GM18505 (cell line): ENCODE measurements around the gene OR51G2.
"Not testable (repeated sequence)": the region's sequence is repeated elsewhere in the genome, so short reads cannot be mapped to it uniquely, and the experiment has no call there.

ENCODE experiments used
- ATAC-seq: cut with Tn5 transposase; IDR thresholded peaks from one replicate; pipeline ENCODE4 v1.9.1; 2021; ENCODE audit not compliant: unreplicated experiment
- POLR2A ChIP-seq: IDR thresholded peaks from 4 replicates; pipeline ENCODE4 v1.6.1; 2011; ENCODE audit warnings: borderline replicate concordance; ENCODE audit not compliant: insufficient read depth, insufficient read length; ENCODE audit errors: extremely low read depth

Gene OR51G2, protein sequence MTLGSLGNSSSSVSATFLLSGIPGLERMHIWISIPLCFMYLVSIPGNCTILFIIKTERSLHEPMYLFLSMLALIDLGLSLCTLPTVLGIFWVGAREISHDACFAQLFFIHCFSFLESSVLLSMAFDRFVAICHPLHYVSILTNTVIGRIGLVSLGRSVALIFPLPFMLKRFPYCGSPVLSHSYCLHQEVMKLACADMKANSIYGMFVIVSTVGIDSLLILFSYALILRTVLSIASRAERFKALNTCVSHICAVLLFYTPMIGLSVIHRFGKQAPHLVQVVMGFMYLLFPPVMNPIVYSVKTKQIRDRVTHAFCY

DNA sequence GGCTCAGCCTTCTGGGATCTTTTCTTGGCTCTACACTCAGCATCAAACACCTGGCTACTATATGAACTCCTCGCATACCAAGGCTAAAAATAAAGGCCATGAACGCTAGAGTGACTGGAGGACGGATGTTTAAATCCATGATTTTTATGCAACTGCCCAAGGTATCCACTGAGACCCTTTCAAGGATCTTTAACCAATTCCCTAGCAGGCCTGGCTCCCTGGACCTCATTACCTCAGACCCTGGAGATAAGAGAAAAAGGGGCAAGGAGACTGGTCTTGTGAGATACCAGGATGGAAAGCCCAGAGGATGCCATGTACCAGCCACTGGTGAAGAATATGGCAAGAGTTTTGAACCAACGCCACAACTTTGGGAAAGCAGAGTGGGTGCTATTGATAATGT is at the start of gene OR51G2:
TSS of gene OR51G2 (minus strand) at position 101 of the 400 bp plus-strand sequence. CDS start 3,687 bp downstream, outside the sequence.
- no peak for ATAC-seq
- TF ChIP-seq POLR2A: no peak

DNA sequence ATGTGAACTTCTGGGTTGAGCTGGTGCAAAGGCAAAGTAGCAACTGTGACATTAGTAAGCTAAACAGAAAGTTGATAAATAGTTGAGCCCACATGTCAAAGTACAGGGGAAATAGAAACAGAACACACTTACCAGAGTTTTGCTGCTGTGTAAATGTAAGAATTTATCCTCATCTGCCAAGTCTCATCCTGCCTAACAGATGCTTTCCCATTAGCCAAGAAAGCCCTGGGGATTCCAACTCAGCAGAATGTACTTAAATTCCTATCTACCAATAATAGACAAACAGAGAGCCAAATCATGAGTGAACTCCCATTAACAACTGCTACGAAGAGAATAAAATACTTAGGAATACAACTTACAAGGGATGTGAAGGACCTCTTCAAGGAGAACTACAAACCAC is 43.7 kb upstream of the OR51G2 start:
- ATAC-seq: no peak

GRCh38 chr11:4960877-4961276 is 41.7 kb upstream of the OR51G2 start:
- no peak for TF ChIP-seq POLR2A
- ATAC-seq: no peak

More for the DNA sequence above, 43.7 kb upstream of the OR51G2 start:
- no peak for TF ChIP-seq POLR2A

DNA sequence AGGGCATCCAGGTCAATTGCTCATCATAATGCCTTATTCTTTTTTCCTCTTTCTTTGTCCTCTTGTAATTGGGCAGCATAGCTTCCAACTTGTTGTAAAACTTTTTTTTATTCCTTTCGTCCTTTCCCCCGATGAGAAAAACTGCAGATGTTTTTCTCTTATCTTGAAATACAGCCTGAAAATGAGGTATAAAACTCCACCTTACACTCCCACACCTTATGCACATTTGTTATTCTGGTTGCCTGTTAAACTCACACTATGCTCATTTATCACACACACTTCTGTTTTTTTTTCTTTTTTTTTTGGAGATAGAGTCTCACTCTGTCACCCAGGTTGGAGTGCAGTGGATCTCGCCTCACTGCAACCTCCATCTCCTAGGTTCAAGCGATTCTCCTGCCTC is 38.2 kb upstream of the OR51G2 start:
- no peak for ATAC-seq
- TF ChIP-seq POLR2A: no peak

GRCh38 chr11:4955613-4956012 is 36.5 kb upstream of the OR51G2 start, which contains the start of gene OR51A2:
Gene OR51A2, minus strand, starts transcription at chr11:4955713. Its CDS starts 0 bp downstream, at chr11:4955713.
- ATAC-seq: not testable (repeated sequence)

- TF ChIP-seq POLR2A: no peak
- ATAC-seq: no peak
Measured at GRCh38 chr11:4947505-4947904, 28.4 kb upstream of the OR51G2 start, which contains the start of gene OR51A4. Gene OR51A4, minus strand, starts transcription at chr11:4947605. Its CDS starts 505 bp downstream, at chr11:4947100.

DNA sequence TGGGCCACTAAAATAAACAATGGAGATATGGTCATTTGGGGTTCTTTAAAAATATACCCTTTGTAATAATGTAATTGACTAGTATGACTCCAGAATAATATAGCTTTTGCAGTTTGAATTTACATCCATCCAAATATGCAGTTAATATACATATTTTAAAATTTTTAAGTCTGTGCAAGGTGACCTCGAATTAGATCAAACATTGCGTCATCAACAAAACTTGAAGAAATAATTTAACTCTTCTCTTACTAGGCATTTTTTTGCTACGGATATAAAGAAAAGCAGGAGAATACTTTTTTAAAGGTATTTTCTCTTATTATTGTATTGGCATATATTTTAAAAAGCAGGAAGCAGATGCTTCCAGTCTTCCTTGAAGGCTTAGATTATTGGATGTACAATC is 17.6 kb upstream of the OR51G2 start:
- TF ChIP-seq POLR2A: no peak
- ATAC-seq: no peak

DNA sequence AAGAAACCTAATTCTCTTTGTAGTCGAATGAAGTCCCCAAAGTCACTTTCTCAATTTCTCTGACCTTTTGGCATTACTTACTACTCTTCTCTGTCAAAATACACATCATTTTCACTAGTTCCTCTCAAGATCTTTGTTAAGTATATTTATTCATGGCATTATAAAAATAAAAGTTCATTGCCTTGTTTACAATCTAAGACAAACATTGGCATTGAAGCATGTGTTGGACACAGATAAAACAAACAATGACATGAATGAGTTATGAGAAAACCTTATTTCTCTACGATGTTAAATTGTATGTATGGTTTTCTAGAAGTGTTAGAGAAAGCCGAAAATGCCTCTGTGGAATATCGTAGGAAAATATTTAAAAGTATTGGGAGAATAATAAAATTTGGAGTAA is 13.6 kb upstream of the OR51G2 start:
- no peak for TF ChIP-seq POLR2A
- ATAC-seq: no peak

DNA sequence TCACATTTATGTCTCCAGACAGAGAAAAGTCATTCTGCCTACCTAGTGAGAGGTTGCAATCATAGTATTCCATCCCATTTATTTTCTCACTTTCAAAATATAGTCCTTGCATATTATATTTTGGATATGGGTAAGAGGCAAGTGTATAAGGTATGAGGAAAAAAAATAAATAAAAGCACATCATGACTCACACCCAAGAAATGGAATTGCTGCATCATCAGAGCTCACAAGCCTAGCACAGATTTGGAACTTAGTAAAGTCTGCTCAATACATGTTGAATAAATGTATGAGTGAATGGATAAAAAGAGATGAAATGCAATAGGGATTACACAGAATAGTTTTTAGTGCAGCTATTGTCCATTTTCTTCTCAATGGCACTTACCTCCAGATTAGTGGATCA is 7.5 kb upstream of the OR51G2 start:
- TF ChIP-seq POLR2A: no peak
- ATAC-seq: no peak

- TF ChIP-seq POLR2A: no peak
- ATAC-seq: no peak
Measured at GRCh38 chr11:4924239-4924638, 5.1 kb upstream of the OR51G2 start, which contains the start of gene OR51G1. Gene OR51G1, minus strand, starts transcription at chr11:4924339. Its CDS starts 0 bp downstream, at chr11:4924339.

DNA sequence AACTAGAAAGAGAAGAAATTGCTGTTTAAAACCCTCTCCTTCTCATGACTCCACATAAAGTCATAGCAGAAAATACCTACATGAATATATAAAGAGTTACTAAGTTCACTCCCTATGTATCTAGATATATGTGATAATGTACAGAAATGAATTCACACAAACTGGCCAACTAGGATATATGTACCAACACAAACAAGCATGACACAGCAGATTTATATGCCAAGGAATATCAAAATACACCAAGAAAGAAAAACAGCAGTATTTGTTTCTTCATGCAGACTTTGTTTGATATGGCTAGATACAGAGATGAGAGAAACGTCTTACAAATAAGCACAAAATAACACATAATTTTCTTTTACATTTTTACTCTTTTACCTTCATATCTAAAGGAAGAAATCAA is 3.2 kb upstream of the OR51G2 start:
- no peak for ATAC-seq
- no peak for TF ChIP-seq POLR2A

DNA sequence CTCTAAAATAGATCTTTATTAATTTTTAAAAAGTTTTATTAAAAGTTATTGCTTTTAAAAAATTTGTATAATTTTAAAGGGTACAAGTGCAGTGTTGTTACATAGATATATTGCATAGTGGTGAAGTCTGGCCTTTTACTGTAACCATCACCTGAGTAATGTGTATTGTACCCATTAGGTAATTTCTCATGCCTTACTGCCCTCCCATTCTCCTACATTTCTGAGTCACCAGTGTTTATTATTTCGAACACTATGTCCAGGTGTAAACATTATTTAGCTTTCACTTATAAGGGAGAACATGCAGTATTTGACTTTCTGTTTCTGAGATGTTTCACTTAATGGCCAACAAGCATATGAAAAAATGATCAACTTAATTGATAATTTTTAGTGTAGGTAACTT is 2.6 kb upstream of the OR51G2 start:
- no peak for ATAC-seq
- TF ChIP-seq POLR2A: no peak

DNA sequence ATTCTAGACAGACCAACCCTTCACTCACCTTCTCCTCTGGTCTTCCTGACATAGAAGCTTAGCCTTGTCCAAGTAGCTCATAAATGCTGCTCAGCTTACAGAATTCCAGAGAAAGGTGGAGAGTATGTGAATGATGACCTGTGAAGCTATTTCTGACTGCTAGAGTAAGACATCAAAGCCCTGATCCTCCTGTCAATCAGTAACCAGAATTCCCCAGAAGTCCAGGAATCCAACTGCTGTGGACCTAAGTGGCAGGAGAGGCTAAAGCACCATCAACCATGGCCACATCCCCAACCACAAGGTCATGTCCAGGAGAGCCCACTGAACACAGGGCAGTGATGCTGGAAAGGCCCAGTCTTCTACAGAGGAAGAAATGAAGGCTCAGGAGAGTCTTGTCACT is 2.6 kb downstream of the OR51G2 start:
- no peak for TF ChIP-seq POLR2A
- ATAC-seq: no peak

- no peak for ATAC-seq
- no peak for TF ChIP-seq POLR2A
Measured at GRCh38 chr11:4903484-4903883, 15.7 kb downstream of the OR51G2 start, which contains the start of gene OR51A7. Gene OR51A7, plus strand, starts transcription at chr11:4903783. Its CDS starts 3,587 bp downstream, at chr11:4907370.
